Fibroblast of skin of right biceps (primary cell): ENCODE data around the gene PWWP2B.

Experiments used
- DNase-seq: peaks from one replicate; pipeline ENCODE4 v3.0.0-alpha.2; 2013

Gene PWWP2B

GRCh38 chr10:132394936-132395703 lies 1.9 kb upstream of the PWWP2B start:
- no peak for DNase-seq

DNA sequence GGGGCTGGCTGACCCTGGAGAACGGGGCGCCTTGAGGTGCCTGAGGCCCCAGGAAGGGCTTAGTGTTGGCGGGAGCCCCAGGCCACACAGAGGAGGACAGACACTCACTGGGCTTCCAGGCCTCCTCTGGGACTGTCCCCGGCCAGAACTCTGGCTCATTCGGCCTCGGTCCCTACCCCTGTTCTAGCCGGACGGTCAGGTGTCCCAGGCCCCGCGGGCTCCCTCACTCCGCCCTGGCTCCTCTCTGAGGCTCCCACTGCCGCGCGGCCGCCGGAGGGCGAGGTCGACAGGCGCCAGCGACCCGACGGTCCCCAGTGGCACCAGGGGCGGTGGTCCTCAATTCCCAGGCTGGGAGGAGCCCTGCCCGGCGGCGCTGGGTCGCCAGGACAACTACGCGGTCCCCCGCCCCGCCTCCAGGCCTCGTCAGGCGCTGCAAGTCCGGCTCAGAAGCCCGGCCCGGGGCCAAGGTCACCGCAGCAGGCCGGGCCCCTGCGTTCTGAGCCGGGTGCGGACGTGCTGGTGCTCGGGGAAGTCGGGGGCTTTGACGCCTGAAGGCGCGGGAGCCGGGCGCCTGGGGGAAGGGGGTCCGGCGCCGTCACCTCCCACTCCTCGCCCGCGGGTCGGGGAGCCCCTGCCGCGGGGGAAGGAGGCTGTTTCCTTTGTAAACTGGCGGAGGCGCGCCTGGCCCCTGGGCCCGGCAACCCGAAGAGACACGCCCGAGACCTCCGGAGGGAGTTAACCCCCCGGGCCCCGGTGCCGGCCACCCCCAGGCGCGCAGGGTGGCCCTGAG lies 1.1 kb upstream of the PWWP2B start:
- DNase-seq = no peak

DNA sequence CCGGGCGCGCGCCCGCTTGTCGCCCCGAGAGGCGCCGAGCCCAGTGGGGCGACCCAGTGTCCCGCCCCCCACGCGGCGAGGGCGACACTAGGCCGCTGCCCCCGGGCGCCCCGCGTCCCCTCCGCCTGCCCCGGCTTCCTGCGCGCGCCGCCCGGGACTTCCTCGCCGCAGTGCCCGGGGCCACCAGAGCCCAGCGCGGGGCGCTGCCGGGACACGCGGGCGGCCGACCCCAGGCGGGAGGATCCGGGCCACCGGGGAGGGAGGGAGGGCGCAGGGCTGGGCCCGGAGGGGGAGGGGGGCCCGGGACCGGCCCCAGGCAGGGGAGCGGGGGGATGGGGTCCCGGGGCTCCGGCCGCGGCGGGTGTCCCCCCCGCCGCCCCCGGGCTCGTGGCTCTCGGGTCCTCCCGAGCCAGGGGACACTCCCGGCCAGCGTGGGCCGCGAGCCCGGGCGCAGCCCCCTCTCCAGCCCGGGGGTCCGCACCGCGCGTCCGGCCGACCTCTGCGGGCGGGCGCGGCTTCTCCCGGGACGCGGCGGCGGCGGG lies 435 bp upstream of the PWWP2B start:
- DNase-seq = peak; percentile 58

- peak; percentile 52 for DNase-seq
Observed at GRCh38 chr10:132397671-132398565, 918 bp downstream of the PWWP2B start.

GRCh38 chr10:132398566-132398991 lies 1.6 kb downstream of the PWWP2B start:
- no peak for DNase-seq

DNA sequence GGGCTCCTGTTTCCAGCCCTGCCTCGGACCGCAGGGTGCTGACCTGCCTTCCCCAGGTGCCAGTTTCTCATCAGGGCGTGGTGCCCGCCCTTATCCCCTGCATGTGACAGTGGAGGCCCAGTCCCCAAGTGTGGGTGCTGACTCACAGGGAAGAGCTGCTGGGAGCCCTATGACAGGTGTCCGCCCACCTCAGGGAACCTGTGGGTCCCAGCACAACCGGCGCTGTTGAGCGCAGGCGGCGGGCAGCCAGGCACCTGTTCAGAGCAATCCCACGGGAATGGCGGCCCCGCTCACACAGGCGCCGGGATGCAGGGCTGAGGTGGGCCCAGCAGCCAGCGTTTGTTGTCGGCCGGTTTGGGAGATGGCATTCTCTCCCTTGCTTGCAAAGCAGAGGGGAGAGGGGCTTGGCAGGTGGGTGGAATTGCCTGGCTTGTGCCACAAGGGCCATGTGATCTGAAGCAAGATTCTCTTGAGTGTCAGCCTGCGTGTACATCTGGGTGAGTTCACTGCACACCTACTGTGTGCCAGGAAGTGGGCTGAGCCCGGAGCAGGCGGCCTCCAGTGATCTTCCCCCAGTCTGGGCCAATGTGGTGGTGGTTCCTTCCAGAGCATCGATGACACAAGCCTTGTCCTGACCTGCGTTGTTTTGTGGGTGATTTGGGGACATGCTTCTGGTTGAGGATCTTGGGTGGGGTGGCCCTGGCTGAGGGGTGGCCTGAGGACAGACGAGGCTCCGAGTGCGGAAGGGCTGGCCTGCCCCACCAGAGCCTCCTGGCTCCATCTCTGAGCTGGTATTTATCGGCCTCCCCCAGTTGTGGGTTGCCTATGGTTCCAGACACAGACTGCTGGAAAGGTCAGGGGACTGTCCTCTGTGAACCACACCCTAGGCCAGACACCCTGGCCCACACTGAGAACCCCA lies 2.4 kb downstream of the PWWP2B start:
- DNase-seq = no peak

- DNase-seq = no peak
Observed at GRCh38 chr10:132400041-132400546, 3.1 kb downstream of the PWWP2B start.

GRCh38 chr10:132400547-132401151 lies 3.6 kb downstream of the PWWP2B start:
- no peak for DNase-seq

GRCh38 chr10:132401401-132402118 lies 4.6 kb downstream of the PWWP2B start:
- no peak for DNase-seq

GRCh38 chr10:132402781-132403241 lies 5.8 kb downstream of the PWWP2B start:
- no peak for DNase-seq

DNA sequence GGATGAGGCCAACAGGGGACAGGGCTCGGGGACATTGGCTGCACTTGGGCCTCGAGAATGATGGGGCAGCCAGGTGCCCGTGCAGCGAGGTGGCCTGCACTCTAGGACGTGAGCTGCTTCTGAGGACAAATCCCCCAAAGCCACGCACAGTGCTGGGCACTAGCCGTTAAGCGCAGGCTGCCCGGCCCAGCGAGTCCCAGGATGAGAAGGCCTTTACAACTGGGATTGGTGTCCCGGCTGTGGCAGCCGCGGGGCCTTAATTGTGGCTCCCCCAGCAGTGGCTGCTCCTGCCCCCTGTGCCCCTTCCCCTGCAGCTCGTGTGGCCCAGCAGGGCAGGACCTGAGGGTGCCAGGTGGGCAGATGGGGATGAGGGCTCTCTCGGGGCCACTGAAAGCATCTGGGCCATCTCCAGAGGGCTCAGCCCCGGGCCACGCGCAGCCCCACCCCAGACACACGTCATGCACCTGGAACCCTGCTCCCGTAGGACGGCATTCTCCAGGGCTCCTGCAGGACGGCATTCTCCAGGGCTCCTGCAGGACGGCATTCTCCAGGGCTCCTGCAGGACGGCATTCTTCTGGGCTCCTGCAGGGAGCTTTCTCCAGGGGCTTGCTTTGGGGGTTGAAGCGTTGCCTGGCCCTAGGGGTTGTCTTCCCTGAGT lies 6.6 kb downstream of the PWWP2B start:
- no peak for DNase-seq

GRCh38 chr10:132404169-132404880 lies 7.3 kb downstream of the PWWP2B start:
- no peak for DNase-seq

- no peak for DNase-seq
Observed at GRCh38 chr10:132404911-132405462, 8.0 kb downstream of the PWWP2B start.

GRCh38 chr10:132405463-132405991 lies 8.5 kb downstream of the PWWP2B start:
- no peak for DNase-seq

DNA sequence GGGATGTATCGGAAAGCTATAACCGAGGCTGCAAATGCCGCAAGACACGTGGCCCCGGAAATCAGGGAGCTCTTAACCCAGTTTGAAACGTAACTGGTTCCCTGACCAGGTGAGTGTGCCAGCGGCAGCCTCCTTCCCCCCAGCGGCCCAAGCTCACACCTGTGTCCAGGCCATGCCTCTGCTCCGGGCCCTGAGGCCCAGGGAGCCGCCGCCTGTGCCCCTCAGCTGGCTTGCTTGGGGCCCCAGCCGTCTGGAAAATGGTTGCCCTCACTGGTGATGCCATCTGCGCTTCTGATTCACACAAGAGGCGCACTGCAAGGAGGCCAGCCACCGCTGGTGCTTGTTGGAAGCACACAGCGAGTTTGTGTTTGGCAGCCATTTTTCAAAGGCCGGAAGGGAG lies 9.2 kb downstream of the PWWP2B start:
- DNase-seq = no peak

DNA sequence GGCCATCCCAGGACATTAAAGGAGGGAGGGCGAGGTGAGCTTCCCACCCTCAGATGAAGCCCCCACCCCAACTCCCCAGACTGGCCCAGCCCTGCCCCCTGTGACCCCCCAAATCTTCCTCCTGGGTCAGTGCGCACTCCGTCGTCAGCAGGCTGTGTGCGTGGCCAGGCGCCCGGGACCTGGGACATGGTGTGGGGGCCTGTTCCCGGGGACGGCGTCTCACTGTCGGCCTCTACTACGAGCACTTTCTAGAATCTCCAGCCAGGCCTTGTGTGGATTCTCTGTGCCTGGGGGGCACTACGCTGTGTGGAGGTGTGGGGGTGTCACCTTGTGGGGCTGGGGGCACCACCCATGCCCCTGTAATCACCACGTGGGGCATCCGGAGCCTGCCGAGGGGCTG lies 9.8 kb downstream of the PWWP2B start:
- no peak for DNase-seq

DNA sequence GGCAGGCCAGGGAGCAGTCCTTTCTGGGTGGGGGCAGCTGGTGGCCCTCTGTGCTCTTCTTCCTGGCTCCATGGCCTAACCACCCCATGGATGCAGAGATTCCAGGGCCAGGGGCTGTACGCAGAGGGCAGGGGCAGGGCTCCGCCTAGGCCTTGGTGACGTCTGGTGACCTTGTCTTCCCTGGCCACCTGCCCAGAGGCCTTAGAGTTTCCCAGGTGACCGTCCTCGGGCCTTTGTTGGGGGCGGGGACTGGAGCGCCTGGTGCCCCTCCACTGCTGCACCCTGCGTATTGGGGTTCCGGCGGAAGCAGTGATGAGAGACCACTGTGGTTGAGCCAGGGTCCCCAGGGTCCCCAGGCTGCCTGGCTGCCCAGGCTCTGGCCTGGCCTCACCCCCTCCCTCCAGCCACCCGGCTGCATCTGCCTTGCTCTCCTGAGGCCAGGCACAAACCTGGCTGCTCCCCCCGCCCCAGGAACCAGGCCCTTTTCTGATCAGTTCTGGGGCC lies 10.3 kb downstream of the PWWP2B start:
- no peak for DNase-seq

DNA sequence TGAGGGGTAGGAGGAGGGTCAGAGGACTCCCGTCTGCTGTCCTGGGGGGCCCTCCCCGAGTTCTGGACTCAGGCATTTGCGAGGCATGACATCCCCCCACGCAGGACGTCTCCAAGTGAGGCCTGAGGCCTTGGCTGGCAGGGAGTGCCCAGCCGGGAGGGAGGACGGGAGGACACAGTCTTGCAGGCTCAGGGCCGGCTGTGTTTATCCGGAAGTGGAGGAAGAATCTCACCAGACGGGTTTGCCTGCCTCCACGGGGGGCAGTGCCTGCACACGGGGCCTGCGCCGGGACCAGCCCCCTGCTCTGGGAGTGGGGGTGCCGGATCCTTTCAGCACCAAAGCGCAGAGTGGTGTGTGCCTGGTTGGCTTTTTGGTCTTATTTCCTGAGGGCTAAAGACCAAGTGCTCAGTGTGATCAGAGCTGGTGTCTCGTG lies 10.9 kb downstream of the PWWP2B start:
- no peak for DNase-seq
